ENCODE measurements around the gene LRIG1.

The LRIG1 gene

DNA sequence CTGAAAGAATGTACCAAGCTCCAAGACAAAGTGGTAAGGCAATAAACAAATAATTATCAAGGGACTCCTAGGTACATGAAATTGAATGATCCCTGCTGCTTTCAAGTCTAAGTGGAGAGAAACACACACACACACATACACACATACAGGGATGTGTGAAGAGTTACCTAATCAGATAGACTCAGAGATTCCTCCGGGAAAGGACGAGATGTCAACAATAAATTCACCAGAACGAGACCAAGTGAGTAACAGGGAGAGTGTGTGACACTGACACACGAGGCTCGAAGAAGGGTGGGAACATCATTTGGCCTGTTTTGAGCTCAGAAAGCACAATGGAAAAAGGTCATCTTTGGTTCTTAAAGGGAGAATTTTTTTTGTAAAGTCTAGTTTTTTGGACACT lies 13.4 kb downstream of the LRIG1 start:
- no peak for DNase-seq

GRCh38 chr3:66486646-66487045 lies 14.2 kb downstream of the LRIG1 start:
- no peak for DNase-seq

DNA sequence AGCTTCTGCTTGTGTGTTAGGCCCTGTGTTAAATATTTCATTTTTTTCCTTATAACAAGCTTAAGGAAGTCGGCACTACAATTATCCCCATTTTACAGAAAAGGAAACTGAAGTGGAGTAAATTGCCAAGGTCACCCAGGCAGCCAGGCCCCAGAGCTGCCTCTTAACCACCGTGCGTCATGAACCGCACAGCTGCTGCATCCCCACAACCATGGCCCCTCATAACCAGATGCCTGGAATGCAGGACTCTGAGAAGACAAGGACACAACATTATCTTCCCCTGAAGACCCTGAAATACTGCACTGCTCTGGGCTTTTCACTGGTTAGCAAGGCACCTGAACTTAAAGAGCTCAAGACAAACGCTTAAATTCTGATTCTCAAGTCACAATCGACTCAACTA lies 14.6 kb downstream of the LRIG1 start:
- DNase-seq: no peak

DNA sequence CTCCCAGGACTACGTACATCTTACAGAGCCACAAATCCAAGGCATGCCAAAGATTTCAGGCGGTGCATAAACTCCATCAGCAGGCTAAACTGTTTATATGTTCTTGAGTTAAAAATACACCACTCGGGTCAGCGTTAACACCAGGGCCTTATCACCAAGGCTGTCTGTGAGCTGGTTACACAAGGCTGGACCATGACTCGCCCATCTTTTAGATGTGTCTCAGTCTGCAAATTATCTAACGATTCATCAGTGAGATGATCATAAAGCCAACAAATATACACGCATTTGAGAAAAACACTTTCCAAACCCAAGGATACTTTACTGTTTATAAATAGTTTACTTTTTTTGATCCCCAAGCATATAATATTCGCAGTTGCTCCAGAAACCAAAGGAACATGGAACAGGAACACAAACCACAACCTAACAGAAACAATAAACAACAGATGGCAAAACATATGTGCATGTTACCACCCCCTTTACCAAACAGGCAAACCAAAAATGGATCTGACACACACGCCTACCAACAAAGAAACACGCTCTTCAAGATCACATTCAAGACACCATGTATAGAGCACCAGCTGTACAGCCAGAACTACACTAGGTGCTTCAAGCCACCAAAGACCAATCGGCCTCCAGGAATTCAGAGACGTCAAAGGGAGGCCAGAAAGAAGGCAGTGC lies 15.4 kb downstream of the LRIG1 start:
- DNase-seq: no peak

- DNase-seq: no peak
These were observed 16.5 kb downstream of the LRIG1 start for GRCh38 chr3:66484106-66484844.

GRCh38 chr3:66483409-66483906 lies 17.4 kb downstream of the LRIG1 start:
- no peak for DNase-seq

- DNase-seq: no peak
These were observed 17.8 kb downstream of the LRIG1 start for GRCh38 chr3:66483006-66483405.

GRCh38 chr3:66482018-66482404 lies 18.8 kb downstream of the LRIG1 start:
- no peak for DNase-seq

DNA sequence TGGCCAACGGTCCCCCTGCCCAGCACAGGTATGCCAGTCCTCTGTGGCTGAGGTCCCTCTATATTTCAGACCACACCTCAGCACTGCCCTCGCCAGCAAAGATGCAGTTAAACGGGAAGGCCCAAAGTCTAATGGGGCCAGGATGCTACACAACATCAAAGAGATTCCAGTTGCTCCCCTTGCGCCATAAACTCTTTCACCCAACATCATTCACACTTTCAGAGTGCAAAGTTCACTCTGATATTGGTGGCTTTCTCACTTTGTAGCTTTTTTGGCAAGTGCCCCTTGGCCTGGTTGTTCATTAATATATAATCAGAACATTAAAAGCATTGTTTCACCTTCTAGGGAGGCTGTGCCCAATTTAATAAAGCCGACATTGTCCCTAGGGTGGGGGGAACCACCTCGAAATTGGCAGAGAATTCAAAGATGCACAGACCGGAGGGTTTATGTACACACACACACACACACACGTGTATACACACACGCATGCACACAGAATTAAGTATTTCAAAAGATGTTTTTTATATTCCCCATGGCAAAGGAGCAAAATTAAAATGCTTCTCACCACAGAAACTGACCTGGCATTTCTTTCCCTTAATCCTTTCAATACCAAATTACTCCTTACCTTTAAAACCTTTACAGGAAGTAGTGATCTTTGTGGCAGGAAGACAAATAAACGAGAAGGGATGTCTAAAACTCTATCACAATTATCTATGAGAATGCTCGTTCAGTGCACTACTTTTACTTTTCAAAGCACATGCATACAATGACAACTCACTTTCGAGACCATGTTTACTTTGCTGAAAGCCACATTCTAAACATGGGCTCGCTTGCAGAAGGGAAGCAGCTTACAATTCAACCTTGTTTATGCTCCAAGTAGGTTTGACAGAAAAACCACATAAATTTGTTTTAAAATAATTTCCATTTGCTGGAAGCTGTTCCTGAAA lies 19.5 kb downstream of the LRIG1 start:
- DNase-seq: no peak

DNA sequence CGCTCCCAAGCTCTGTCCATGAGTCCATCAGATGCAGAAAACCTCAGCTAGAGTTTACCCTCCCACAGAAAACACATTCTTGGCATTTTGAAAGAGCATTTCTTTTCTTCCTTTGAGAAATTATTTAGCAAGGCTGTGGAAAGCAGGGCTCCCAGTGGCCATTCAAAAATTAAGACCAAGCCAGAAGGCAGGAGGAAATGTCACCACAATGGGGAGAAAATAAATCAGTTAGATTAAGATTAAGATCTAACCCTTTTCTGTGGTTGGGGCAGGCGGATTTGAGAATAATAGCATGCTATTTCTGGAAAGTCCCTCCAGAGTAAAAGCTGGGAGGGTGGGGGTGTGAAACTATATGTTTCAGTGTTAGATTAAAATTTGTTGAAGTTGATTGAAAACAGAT lies 20.2 kb downstream of the LRIG1 start:
- DNase-seq: no peak

GRCh38 chr3:66479532-66479947 lies 21.3 kb downstream of the LRIG1 start:
- DNase-seq: no peak

- DNase-seq: no peak
These were observed 21.9 kb downstream of the LRIG1 start for GRCh38 chr3:66478960-66479359.

GRCh38 chr3:66477856-66478255 lies 23.0 kb downstream of the LRIG1 start:
- no peak for DNase-seq

- DNase-seq: no peak
These were observed 23.9 kb downstream of the LRIG1 start for GRCh38 chr3:66476852-66477381.

- DNase-seq: peak; percentile 59
These were observed 25.3 kb downstream of the LRIG1 start for GRCh38 chr3:66475386-66476020.

- no peak for DNase-seq
These were observed 27.1 kb downstream of the LRIG1 start for GRCh38 chr3:66473692-66474091.

DNA sequence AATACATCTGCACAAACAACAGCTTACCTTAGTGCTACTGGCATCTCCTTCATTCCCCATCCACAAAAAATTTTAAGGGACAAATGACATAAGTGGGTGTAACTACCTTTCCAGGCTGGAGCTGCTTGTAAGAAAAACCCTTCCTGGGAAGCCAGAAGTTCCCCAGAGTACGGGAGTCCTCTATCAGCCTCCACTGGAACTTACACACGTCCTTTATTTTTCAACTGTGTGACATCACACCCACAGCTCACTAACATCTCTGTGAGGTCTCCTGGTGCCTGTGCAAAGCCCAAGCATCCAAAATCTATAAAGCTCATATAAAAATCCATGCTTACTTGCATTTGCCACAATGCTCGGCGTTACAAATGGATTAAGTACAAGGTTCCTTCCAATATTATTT lies 27.6 kb downstream of the LRIG1 start:
- DNase-seq: no peak

- no peak for DNase-seq
These were observed 28.3 kb downstream of the LRIG1 start for GRCh38 chr3:66472313-66473134.

DNA sequence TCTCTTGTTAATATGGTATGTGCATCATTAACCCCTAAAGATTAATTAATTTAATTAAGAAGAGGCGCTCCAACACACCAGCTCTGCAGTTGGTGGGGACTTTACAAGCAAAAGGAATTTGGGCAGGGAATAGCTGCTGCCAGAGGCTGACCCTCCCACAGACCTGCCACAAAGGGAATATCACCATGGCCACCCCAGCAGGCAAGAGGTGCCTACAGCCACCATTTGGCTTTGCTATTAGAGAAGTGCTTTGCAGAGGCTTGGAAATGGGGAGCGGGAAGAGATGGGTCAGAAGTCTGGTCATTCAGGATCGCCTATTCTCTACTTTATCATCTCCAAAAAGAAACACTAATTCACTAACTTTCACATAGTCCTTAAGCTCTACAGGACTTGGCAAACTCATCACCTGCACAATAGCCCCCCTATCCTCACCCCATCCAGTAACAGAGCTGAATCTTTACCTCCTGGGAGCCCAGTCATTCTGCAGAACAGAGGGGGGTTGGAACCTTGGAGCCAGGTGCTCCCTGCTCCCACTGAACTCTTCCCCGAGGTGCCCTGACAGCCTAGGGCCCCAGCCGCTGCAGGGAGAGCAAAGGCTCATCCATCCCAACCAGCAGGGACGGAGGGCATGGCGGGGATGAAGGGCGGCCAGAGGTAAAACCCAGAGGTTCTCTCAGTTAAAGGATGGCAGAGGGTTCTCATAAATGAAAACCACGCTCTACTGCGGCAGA lies 29.7 kb downstream of the LRIG1 start:
- DNase-seq: no peak

DNA sequence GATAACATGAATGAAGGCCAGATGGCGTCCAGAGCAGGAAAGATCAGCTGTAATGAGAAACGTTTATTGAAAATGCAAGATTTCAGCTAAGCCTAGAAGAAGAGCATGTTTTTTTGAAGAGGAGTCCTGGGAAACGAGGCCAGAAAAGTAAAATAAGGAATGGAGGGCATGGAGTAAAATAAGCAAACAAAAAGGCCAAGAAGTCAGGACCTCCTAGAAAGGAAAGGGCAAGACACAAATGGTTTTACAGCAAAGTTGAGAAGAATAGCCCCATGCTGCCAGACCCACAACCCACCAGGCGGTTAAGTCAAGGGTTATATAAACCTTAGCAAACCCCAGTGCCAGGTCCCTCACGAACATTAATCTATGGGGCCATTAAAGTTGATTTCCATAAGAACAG lies 30.5 kb downstream of the LRIG1 start:
- no peak for DNase-seq

DNA sequence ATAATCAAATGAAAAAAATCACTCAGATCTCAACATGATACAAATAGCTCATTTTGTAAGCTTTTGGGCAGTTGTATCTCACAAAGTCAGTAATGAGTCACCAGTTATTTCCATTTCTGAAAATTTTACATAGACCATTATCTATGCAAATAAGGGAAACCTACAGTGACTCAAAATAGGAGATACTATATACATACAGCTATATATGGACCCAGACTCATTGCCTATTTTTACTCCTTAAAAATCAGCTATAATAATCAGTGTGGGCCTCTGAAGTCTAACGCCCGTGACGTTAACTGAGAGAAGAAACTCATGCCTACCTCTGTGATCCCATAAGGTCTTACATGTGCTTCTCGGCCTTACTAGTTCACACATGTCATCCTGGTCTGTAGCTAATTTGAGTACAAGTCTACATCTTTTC lies 31.6 kb downstream of the LRIG1 start:
- no peak for DNase-seq

All from NCI-H2081 treated with DMSO at 0.1 percent for 48 hours (cell line).